GM18873 (cell line): Measurements from ENCODE around the gene CARD11.
"Not testable (repeated sequence)": the region's sequence is repeated elsewhere in the genome, so short reads cannot be mapped to it uniquely, and the experiment has no call there.

Experiments
- ATAC-seq: cut with Tn5 transposase; IDR thresholded peaks from one replicate; pipeline ENCODE4 v1.9.1; 2021; ENCODE audit warnings: mild to moderate bottlenecking, moderate library complexity, moderate number of reproducible peaks; ENCODE audit not compliant: unreplicated experiment, low FRiP score

CARD11 gene

DNA sequence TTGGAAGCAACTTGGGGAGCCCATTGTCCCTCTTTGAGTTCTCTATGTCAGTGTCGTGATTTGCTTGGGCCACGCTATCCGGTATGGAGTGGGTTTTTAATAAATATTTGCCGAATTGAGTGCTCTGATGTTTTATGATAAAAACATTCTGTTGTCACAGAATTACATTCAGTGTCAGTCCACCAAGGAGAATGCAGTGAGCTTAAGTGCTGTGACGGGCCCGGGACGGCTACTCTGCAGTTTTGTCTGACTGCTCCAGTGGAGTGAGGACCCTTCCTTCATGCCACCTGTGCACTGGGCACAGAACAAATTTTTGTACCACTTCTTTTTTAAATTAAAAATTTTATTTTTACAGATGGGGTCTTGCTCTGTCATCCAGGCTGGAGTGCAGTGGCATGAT lies 76.0 kb downstream of the CARD11 start:
- no peak for ATAC-seq

DNA sequence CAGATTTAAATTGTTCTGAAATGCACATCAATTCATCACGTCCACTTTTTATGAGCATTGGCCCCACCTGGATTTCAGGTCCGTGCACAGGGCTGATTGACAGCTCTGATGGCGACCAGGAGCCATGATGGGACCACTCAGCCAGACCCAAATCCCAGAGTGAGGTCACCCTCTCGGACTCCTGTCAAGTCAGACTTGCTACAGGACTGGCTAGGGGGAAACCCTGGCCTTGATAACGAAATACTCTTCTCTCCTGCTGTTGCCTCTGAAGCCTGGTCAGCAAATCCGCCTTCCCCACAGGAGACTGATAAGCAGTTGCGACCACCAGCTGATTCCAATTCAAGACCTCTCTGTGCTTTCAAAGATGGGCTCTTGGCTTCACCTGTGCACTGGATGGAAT lies 76.4 kb downstream of the CARD11 start:
- no peak for ATAC-seq

DNA sequence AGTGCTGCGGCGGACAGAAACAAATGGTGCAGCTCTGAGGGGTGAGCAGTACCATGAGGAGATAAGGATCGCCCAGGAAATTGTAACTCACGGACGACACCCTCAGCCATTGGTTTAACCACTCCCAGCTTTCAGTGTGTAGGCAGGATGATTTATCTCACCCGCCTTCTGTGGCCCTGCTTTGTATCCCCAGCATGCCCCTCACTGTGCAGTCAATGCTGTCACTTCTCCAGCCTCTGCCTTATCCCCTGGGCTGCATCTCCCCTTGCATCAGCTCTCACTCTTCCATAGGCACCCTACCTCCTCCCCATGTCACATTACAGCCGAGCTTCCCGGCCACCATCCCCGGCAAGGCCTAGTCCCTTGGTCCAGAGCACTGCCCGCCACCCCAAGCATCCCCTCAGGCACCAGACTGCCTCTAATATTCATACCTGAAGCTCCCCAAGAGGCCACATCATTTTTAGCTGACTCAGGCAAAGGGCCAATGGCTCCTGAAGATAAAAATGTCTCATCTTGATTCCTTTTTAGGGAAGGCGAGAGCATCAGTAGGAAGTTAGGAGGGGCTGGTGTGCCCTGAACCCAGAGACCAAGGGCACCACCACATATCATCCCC lies 77.1 kb downstream of the CARD11 start:
- no peak for ATAC-seq

DNA sequence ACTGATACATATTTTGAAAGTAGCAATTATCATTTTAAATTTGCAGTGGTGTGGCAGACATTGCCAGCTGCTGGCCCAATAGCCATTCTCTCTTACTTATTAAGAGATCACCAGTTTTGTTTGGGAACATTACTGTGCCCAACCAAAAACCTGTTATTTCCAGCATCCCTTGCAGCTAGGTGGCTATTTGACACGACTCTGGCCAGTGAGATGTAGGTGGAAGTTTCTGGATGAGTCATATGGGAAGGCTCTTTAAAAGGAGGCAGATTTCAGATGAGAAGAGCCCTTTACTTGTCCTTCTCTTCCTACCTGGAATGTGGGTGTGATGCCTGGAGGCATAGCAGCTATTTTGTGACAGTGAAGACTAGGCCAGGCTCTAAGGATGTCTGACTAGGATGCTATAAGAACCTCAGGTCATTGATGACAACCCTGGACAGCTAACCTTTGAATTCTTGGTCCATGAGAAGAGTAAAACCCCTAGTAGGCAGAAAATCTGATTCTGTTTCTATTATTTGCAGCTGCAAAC lies 77.9 kb downstream of the CARD11 start:
- ATAC-seq: no peak

DNA sequence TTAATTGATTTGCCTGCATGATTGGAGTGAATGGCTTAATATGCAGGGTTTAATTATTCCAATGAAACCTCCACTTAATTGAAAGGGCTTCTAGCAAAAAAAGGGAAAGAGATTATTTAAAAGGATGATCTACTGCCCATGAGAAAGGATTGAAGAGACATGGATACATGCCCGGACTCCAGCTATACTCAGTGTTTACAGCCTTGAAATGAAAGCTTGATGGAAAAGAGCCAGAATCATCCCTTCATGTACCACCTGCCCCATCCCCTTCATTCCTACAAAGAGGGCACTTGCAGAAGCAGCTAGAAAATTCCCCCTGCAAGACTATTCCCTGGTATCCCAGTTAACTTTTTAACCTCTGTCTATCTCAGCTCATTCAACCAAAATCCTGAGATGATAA lies 78.4 kb downstream of the CARD11 start:
- ATAC-seq: no peak

DNA sequence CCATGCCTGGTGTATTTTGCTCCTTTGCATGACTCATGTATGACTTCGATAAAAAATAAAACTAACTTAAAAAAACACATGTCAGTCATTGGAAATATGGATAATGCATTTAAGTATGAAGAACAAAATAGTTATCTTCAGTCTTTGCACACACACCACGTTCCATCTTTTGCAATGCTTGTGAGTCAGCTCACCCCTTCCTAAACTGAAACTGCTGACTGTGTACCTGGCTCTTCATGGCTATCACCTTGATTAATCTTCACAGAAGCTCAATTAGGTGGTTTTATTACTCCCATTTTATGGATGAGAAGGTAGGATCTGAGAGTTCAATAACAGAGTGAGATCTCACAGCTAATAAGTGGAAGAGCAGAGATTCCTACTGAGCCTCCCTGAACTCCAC lies 79.5 kb downstream of the CARD11 start:
- no peak for ATAC-seq

DNA sequence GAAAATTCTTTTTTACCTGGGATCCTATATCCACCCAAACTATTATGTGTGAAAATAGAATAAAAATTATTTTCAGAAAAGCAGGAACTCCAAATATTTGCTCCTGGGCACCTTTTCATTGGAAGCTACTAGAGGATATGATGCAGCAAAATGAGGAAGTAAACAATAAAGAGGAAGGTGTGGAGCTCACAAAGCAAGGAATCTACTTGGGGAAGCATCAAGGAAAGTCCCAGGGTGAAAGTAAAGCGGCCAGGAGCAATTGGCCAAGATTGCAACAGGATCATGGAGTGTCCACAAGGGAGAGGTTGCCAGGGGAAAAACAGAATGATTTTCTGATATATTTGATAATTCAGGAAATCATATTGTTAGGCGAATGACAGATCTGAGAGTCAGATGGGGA lies 80.8 kb downstream of the CARD11 start:
- no peak for ATAC-seq

DNA sequence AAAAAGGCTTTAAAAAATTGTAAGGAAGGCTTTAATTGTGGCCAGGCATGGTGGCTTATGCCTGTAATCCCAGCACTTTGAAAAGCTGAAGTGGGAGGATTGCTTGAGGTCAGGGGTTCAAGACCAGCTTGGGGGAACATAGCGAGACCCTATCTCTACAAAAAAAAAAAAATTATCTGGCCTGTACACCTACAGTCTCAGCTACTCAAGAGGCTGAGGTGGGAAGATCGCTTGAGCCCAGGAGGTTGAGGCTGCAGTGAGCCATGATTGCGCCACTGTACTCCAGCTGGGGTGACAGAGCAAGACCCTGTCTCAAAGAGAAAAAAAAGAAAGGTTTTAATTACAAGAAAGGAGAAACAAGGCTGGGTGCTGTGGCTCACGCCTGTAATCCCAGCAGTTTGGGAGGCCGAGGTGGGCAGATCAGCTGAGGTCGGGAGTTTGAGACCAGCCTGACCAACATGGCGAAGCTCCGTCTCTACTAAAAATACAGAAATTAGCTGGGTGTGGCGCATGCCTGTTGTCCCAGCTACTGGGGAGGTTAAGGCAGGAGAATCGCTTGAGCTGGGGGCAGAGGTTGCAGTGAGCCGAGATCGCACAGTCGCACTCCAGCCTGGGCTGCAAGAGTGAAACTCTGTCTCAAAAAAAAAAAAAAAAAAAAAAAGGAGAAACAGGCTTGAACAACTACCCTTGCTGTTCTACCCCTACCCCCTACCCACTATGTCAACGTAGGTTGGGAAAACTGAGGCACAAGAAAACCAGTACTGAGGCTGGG lies 83.7 kb downstream of the CARD11 start:
- ATAC-seq: no peak

DNA sequence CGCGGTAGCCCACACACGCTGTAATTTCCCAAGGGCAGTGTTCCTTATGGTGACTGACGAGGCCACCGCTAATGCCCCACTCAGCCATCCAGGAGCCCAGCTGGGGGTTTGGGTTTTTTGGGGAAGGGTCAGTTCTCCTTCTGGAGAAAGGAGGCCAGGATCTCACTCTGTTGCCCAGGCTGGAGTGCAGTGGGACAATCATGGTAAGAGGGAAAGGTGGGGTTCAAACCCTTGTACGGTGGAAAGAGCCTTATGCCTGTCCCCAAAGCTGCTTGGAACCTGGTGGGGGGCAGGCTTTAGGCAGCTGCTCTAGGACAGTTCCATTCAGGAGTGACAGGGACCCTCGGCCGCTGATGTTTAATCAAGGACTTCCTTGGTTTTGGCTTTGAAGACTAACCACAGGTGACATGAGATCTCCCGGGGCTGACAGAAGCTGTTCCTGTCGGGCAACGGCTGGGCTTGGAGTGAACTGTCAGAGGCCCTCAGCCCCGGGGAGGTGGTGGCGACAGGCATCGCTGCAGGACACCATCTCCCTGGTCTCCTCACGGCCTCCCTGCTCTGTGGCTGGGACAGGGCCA lies 84.5 kb downstream of the CARD11 start:
- ATAC-seq: no peak

DNA sequence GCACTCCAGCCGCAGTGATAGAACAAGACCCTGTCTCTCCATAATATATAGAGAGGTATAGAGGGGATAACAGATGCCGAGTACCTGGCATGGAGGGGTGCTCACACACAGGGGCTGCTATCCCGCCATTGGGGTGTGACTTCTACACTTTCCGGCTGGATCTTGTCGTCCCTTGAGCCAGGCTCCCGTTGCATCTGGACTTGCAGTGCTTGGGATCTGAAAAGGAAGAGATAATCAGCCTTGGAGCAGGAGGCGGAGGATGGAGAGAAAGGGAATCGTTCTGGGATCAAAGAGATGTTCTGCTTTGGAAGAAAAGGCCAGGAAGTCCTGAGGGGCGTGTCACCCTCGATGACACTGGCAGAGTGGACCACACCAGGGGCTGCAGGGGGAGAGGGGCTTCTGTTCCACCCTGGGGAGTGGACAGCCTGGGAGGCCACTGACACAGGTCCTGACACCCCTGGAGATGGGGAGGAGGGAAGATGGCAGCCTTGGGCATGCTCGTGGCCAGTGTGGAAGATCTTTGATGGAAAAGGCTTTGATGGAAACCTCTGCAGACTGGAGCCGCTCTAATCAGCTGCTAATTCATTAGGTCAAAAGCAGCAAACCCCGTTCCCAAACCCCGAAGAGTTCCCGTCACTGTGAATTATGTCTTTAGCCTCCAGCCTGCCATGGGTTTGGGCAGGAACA lies 85.1 kb downstream of the CARD11 start:
- ATAC-seq: no peak

DNA sequence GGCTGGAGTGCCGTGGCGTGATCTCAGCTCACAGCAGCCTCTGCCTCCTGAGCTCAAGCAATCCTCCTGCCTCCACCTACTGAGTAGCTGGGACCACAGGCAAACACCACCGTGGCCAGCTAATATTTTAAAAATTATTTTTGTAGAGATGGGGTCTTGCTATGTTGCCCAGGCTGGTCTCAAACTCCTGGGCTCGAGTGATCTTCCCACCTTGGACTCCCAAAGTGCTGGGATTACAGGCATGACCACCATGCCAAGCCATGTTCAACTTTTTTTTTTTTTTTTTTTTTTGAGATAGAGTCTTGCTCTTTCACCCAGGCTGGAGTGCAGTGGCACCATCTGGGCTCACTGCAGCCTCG lies 86.3 kb downstream of the CARD11 start:
- not testable (repeated sequence) for ATAC-seq

DNA sequence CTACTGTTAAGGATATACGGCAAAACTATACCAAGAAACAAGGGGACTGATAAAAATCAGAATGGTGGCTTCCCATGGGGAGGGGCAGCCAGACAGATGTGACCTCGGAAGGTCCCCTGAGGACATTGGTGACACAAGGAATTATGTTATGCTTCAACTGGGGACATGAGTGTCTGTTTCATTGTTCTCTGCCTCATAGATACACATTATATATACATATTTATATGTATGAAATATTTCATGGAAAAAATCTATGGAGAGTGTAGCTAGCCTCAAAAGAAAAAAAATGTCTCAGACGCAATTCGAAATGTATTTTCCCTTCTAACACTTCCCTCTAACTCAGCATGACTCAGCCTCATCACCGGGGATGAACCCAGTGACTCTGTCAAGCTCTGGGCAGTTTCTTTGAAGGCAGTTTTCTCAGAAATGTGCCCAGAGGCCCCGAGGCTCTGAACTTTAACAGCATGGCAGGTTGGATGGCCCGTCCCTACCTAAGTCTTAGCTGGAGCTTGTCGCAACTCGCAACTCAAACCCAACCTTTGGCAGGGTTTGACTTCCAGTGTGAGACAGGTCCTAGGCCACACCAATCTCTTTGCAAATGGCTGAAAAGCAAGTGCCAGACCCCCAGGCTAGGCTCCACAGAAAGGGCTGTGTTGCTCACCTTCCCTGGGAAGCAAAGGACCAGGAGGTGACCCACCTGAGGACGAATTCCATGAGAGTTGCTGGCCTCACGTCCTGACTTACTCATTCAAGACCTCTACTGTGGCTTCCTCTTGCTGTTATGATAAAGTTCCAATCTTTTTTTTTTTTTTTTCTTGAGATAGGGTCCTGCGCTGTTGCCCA lies 86.9 kb downstream of the CARD11 start:
- no peak for ATAC-seq

DNA sequence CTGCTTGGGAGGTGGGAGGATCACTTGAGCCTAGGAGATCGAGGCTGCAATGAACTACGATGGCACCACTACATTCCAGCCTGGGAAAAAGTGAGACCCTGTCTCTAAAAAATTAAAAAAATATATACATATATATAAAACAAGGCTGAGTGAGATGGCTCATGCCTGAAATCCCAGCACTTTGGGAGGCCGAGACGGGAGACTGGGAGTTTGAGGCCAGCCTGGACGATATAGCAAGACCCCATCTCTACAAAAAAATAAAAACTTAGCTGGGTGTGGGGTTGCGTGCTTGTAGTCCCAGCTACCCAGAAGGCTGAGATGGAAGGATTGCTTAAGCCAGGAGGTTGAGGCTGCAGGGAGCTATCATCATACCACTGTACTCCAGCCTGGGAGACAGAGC lies 87.6 kb downstream of the CARD11 start:
- no peak for ATAC-seq

DNA sequence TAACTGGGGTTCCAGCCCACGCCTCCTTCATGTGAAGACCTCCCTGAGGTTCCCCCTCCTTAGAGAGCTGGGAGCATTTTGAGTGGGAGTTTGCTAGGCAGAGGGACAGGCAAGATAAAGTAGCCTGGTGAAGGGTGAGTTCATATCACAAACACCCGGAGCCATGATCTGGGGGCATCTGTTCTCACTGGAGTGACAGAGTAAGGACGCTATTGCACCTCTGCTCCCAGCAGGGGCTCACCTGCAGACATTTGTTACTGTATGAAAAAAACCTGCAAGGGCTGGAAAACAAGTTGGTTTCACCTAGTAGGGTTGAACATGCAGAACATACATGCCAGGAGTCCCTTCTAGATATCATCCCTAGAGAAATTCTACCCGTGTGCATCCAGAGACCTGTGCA lies 88.4 kb downstream of the CARD11 start:
- ATAC-seq: no peak

DNA sequence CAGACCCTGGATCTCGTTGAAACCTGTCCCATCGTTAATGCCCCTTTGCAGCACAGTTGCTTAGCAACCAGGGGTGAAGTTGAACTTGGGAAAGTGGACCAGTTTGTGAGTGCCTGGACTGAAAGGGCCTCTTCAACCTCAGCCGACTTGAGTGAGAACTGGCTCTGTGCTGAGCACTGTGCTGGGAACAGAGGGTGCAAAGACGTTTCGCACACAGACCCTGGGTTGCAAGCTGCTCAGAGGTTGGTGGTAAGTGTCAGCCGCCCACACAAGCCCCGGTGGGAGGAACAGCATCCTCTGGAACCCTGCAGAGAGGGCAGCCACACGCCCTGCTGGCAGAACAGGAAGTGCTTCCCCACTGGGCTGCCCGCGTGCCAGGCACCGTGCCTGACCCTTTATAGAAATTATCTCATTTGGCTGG lies 89.2 kb downstream of the CARD11 start:
- no peak for ATAC-seq

DNA sequence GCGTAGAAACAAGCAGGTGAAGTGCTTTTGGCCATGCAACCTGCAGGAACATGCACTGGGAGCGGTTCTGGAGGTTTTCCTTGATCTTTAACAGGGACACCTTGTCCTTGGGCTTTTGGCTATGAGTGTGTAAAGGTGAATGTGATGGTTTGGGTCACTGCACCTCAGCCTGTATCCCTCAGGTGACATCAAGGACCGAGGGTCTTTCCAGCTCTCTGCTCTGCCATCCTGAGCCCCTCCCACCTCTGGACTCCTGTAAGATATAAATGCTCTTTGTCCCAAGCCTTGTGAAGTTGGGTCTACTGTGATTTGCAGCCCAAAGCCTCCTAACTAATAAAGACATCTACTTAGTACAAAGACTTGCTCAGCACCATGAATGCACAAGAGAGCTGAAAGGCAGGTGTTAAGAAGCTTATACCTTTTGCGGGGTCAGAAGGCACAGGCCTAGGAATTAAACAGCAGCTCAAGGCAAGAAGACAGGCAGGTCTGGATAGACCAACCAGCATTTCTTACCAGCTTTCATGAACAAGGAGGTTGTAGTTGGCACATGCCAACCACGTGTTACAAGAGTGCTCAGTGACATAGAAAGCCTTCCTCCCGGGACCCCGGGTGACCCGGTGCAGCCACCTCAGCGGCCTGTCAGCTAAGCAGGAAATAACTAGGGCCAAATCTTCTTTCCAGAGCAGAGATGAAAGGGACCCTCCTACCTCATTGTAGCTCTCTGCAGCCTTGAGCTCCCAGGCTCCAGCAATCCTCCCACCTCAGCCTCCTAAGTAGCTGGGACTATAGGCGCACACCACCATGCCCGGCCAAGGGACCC lies 89.9 kb downstream of the CARD11 start:
- ATAC-seq: no peak

DNA sequence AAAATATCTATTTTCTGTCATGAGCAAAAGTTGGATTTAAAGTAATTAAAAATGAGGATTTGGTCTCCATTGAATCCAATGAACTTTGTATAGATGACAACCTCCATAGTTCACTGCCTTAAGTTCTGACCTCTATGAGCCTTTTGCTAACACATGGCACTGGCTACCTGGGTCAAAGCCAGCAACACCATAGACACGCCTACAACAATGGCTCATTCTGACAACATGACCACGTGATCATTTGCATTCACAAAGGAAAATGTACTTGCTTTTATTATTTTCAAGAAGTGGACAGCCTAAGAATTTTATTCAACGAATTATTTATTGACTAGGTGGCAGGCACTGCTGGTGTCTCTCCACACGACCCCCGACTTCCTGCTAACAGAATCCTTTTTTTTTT lies 90.6 kb downstream of the CARD11 start:
- ATAC-seq: no peak

DNA sequence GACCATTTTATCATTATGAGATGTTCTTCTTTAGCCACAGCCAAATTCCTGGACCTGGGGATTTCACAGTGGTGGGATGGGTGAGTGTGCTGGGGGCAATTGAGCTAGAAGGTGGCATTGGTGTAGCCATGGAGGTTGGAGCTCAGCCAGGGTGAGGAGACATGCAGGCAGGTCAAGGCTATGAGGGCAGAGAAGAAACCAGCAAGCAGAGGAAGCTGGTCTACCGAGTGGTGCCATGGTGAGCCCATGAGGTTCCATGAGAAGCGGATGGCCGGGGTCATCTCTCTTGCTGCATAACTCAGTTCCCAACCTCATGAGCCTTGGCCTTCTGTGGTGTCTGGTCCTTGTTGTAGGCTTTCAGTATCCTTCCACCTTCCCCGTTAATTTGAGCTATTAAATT lies 91.4 kb downstream of the CARD11 start:
- ATAC-seq: no peak

DNA sequence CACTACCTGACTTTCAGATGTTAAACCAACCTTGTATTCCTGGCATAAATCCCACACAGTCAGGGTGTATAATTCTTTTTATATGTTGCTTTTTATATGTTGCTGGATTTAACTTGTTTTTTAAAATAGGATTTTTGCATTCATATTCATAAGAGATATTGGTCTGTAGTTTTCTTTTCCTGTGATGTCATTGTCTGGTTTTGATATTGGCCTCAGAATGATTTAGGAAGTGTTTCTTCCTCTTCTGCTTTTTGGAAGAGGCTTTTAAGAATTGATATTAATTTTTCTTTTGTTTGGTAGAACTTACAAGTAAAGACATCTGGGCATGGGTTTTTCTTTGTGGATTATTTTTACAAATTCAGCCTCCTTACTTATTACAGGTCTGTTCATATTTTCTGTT lies 93.1 kb downstream of the CARD11 start:
- ATAC-seq: no peak

DNA sequence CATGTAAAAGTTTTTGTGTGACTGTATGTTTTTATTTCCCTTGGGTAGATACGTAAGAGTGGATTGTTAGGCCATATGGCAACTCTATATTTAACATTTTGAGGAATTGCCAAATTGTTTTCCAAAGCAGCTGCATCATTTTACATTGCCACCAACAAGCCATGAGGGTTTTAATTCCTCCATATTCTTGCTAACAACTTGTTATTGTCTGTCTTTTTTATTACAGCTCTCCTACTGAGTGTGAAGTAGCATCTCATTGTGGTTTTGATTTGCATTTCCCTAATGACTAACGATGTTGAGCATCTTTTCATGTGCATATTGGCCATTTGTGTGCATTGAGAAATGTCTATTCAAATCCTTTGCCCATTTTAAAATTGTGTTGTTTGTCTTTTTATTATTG lies 94.9 kb downstream of the CARD11 start:
- ATAC-seq: no peak
